Caco-2 (cell line): ENCODE results near the gene CAPN11. TPM values are rescaled to one million over a fixed set of nuclear protein-coding genes. Genes with fewer than 3 reads are reported as not detected.

Source experiments
- BruUV-seq: library from RNA; stranded (reverse); fragments of 400-500 nt; replicated peaks from 2 replicates; lab custom pipeline; 2021; lab: Mats Ljungman, UMichigan
- CTCF ChIA-PET: fragments of 300-600 bp; sonication (Branson Sonifier 250); formaldehyde crosslinking; loops from one replicate; lab custom pipeline; 2022; ENCODE audit warnings: antibody characterized with exemption; lab: Charles Lee
- POLR2A ChIA-PET: fragments of 300-600 bp; sonication (Branson Sonifier 250); formaldehyde crosslinking; loops from one replicate; lab custom pipeline; 2022; ENCODE audit warnings: antibody characterized with exemption; lab: Charles Lee
- DNase-seq, 2 experiments: peaks; one replicate each; pipeline versions ENCODE4 v3.0.0 to v3.0.0-alpha.2; 2020 to 2022
- H3K27me3 ChIP-seq: replicated peaks from 2 replicates; pipeline ENCODE4 v1.6.0; 2011; ENCODE audit warnings: low read length; ENCODE audit not compliant: control insufficient read depth, insufficient read depth
- H3K36me3 ChIP-seq: 2 replicates; pipeline ENCODE4 v1.5.1; 2011; ENCODE audit warnings: low read length; ENCODE audit not compliant: control insufficient read depth, insufficient read depth
- H3K4me1 ChIP-seq: fragments of 250-450 bp; sonication (Bioruptor Pico); 2 replicates; pipeline ENCODE4 v1.5.1; 2020; ENCODE audit warnings: mild to moderate bottlenecking
- H3K4me3 ChIP-seq: 2 replicates; pipeline ENCODE4 v1.5.1; 2011; ENCODE audit warnings: low read depth, mild to moderate bottlenecking, control low read depth, low read length
- H3K9me3 ChIP-seq: fragments of 250-450 bp; sonication (Bioruptor Pico); 2 replicates; pipeline ENCODE4 v1.5.1; 2020; ENCODE audit warnings: mild to moderate bottlenecking, moderate library complexity
- H3K27ac Mint-ChIP-seq: one replicate; pipeline ENCODE4 v1.8.0; 2022; ENCODE audit warnings: mixed read lengths; ENCODE audit not compliant: unreplicated experiment
- H3K27me3 Mint-ChIP-seq: one replicate; pipeline ENCODE4 v1.8.0; 2022; ENCODE audit warnings: mixed read lengths; ENCODE audit not compliant: insufficient read depth, unreplicated experiment
- H3K36me3 Mint-ChIP-seq: one replicate; pipeline ENCODE4 v1.8.0; 2022; ENCODE audit warnings: mild to moderate bottlenecking, mixed read lengths; ENCODE audit not compliant: insufficient read depth, unreplicated experiment
- H3K4me1 Mint-ChIP-seq: one replicate; pipeline ENCODE4 v1.8.0; 2022; ENCODE audit warnings: low read depth, mixed read lengths; ENCODE audit not compliant: unreplicated experiment
- H3K4me3 Mint-ChIP-seq: one replicate; pipeline ENCODE4 v1.8.0; 2022; ENCODE audit warnings: mild to moderate bottlenecking, moderate library complexity, mixed read lengths; ENCODE audit not compliant: unreplicated experiment
- H3K9me3 Mint-ChIP-seq: one replicate; pipeline ENCODE4 v1.8.0; 2022; ENCODE audit warnings: mixed read lengths; ENCODE audit not compliant: unreplicated experiment
- CTCF ChIP-seq, 2 experiments: fragments of 200-600 bp in 1 of 2; IDR thresholded peaks; 1 replicate in 1 of 2; 2 replicates in 1 of 2; pipeline versions ENCODE4 v1.5.1 to v1.8.0; 2011 to 2022; ENCODE audit warnings: antibody characterized with exemption in 1 of 2, control low read depth in 1 of 2, inconsistent platforms in 1 of 2, low read depth in 1 of 2, low read length in 1 of 2, mild to moderate bottlenecking in 1 of 2, moderate library complexity in 1 of 2; ENCODE audit not compliant: insufficient read depth in 1 of 2, severe bottlenecking in 1 of 2, unreplicated experiment in 1 of 2
- intact Hi-C: fragments of 100-400 bp; cut with micrococcal nuclease; formaldehyde crosslinking; loops from one replicate; pipeline ENCODE4 v1.10.0; 2022; ENCODE audit not compliant: unreplicated experiment
- total RNA-seq: library from RNA; stranded (reverse); gene quantifications from 2 replicates; pipeline ENCODE4 v1.2.3, GENCODE V29; 2022

The CAPN11 gene
- total RNA-seq, 1 experiment from 2014 or later, result not detected

GRCh38 chr6:44166116-44166515 lies 7.5 kb downstream of the CAPN11 start:
- no peaks in the 10 kb centered on the region for H3K27me3 ChIP-seq
- BruUV-seq, result no TSS peak
- ChIA-PET POLR2A (no interaction called here), CTCF (no interaction called here)
- intact Hi-C loops, result no loop called here
- no peak overlapping the region for H3K4me3 ChIP-seq
- no peaks in the 10 kb centered on the region for H3K9me3 Mint-ChIP-seq
- no peaks in the 10 kb centered on the region for H3K4me1 ChIP-seq
- no peak for DNase-seq
- no peak overlapping the region for H3K4me3 Mint-ChIP-seq
- no peaks in the 10 kb centered on the region for H3K27me3 Mint-ChIP-seq
- H3K27ac Mint-ChIP-seq, result no peak overlapping the region
- no peaks in the 10 kb centered on the region for H3K36me3 ChIP-seq
- no peaks in the 10 kb centered on the region for H3K9me3 ChIP-seq
- H3K36me3 Mint-ChIP-seq, result no peaks in the 10 kb centered on the region
- TF ChIP-seq CTCF (IDR thresholded peaks at IDR 0.05; ENCODE audit: insufficient read depth in 1 of 2, low read depth in 1 of 2, low read length in 1 of 2, severe bottlenecking in 1 of 2, unreplicated experiment in 1 of 2), result no peak
- peaks cover 7% of the 10 kb centered on the region for H3K4me1 Mint-ChIP-seq

DNA sequence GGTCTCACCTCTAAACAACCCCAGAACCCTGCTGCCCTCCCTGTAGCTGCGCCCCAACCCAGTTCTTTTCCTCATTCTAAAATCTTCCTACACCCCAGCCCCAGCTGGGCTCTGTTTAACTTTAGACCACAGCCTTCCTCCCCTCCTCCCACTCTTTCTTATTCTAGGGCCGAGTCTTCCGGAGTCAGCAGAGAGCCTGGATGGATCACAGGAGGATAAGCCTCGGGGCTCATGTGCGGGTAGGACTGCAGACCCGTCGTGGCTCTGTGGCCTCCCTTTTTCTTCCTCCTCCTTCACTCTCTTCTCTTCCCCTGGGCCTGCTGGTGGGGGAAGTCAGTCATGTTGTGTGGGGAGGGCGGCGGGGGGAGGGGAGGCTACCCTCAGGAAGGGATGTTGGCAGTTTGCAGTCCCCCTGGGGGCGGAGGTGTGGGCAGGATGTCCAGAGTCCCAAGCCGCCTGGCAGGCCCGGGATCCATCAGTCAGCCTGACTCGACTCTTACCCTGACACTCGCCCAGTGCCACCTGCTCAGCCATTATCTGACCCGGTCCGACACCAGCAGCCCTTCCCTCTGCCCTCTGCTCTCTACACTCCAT lies 8.1 kb downstream of the CAPN11 start:
- no peak for TF ChIP-seq CTCF (IDR thresholded peaks at IDR 0.05; ENCODE audit: insufficient read depth in 1 of 2, low read depth in 1 of 2, low read length in 1 of 2, severe bottlenecking in 1 of 2, unreplicated experiment in 1 of 2)
- H3K36me3 Mint-ChIP-seq, result no peaks in the 10 kb centered on the region
- Histone ChIP-seq H3K4me1 (no peaks in the 10 kb centered on the region), H3K27me3 (no peaks in the 10 kb centered on the region), H3K4me3 (no peak overlapping the region), H3K36me3 (no peaks in the 10 kb centered on the region), H3K9me3 (no peaks in the 10 kb centered on the region)
- H3K9me3 Mint-ChIP-seq, result no peaks in the 10 kb centered on the region
- H3K4me1 Mint-ChIP-seq, result peaks cover 7% of the 10 kb centered on the region
- H3K4me3 Mint-ChIP-seq, result no peak overlapping the region
- no peaks in the 10 kb centered on the region for H3K27me3 Mint-ChIP-seq
- no peak for DNase-seq
- BruUV-seq, result no TSS peak
- no peak overlapping the region for H3K27ac Mint-ChIP-seq
- POLR2A ChIA-PET, result no interaction called here
- intact Hi-C loops, result no loop called here
- CTCF ChIA-PET, result no interaction called here

DNA sequence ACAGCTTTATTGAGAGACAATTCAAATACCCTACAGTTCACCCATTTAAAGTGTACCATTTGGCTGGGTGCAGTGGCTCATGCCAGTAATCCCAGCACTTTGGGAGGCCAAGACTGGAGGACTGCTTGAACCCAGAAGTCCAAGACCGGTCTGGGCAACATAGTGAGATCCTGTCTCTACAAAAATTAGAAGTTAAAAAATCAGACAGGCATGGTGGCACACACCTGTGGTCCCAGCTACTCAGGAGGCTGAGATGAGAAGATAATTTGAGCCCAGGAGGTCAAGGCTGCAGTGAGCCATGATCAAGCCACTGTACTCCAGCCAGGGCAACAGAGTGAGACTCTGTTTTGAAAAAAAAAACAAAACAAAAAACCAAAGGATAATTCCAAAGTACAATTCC lies 8.9 kb downstream of the CAPN11 start:
- H3K36me3 ChIP-seq, result no peaks in the 10 kb centered on the region
- no TSS peak for BruUV-seq
- no peaks in the 10 kb centered on the region for H3K9me3 ChIP-seq
- no peaks in the 10 kb centered on the region for H3K9me3 Mint-ChIP-seq
- no peak overlapping the region for H3K4me3 Mint-ChIP-seq
- H3K4me1 ChIP-seq, result peaks cover 2% of the 10 kb centered on the region; the same call in 1 of the 2 replicates
- TF ChIP-seq CTCF (IDR thresholded peaks at IDR 0.05; ENCODE audit: insufficient read depth in 1 of 2, low read depth in 1 of 2, low read length in 1 of 2, severe bottlenecking in 1 of 2, unreplicated experiment in 1 of 2), result no peak
- H3K4me3 ChIP-seq, result no peak overlapping the region
- H3K27me3 Mint-ChIP-seq, result no peaks in the 10 kb centered on the region
- intact Hi-C loops, result no loop called here
- POLR2A ChIA-PET, result no interaction called here
- H3K27ac Mint-ChIP-seq, result no peak overlapping the region
- H3K4me1 Mint-ChIP-seq, result peaks cover 7% of the 10 kb centered on the region
- no peaks in the 10 kb centered on the region for H3K36me3 Mint-ChIP-seq
- H3K27me3 ChIP-seq, result no peaks in the 10 kb centered on the region
- CTCF ChIA-PET, result no interaction called here
- no peak for DNase-seq
